ENCODE measurements around the gene TMEM156.

- TF ChIP-seq CTCF (IDR thresholded peaks at IDR 0.05; ENCODE audit: borderline replicate concordance, extremely low read depth, low read length, poor library complexity, severe bottlenecking) = no peak
- TF ChIP-seq EZH2 (IDR thresholded peaks at IDR 0.05; ENCODE audit: borderline replicate concordance, low read depth, low read length, severe bottlenecking) = no peak
Measured at GRCh38 chr4:38985410-38986100, 46.7 kb downstream of the TMEM156 start.
